ENCODE results near the gene SCCPDH. TPM values are rescaled to one million over a fixed set of nuclear protein-coding genes. Genes with fewer than 3 reads are reported as not detected.
"Not testable (repeated sequence)": the region's sequence is repeated elsewhere in the genome, so short reads cannot be mapped to it uniquely, and the experiment has no call there.

Gene SCCPDH
- total RNA-seq, 1 donor from 2014 or later, result 34.4 TPM

DNA sequence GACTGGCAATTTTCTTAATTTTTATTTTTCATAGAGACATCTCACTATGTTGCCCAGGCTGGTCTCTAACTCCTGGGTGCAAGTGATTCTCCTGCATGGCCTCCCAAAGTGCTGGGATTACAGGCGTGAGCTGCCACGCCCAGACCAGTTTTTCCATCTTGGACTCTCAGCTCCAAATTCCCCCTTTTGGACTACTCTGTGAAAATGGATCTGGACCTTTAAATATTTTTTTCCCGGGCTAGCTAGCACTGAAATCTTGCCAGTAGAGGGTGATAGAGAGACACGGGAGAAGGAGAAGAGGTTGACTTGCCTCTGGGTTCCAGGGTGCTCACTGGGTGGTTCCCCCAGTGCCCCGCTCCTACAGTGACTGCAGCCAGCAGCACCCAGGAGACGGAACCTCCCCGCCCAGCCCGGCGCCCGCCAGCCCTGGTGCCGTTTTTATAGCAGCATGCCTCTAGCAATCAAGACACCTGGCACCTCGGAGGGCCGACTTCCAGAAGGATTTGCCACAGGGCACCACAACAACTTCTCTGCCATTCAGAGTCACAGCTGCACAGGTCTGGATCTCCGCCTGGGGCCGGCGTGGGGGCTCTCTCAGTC lies 34.7 kb upstream of the SCCPDH start:
- Mint-ChIP-seq H3K4me1 (ENCODE audit: unreplicated experiment) (peaks cover 12% of the 10 kb centered on the region), H3K4me3 (ENCODE audit: unreplicated experiment) (peak overlapping the region; percentile 51), H3K36me3 (ENCODE audit: unreplicated experiment) (peaks cover under 1% of the 10 kb centered on the region), H3K27me3 (ENCODE audit: unreplicated experiment) (no peaks in the 10 kb centered on the region), H3K27ac (ENCODE audit: unreplicated experiment) (peak overlapping the region; percentile 41), H3K9me3 (ENCODE audit: unreplicated experiment) (peaks cover 3% of the 10 kb centered on the region)
- DNase-seq (ENCODE audit: extremely low spot score, unreplicated experiment), result no peak
- TF ChIP-seq, protein P1, sequence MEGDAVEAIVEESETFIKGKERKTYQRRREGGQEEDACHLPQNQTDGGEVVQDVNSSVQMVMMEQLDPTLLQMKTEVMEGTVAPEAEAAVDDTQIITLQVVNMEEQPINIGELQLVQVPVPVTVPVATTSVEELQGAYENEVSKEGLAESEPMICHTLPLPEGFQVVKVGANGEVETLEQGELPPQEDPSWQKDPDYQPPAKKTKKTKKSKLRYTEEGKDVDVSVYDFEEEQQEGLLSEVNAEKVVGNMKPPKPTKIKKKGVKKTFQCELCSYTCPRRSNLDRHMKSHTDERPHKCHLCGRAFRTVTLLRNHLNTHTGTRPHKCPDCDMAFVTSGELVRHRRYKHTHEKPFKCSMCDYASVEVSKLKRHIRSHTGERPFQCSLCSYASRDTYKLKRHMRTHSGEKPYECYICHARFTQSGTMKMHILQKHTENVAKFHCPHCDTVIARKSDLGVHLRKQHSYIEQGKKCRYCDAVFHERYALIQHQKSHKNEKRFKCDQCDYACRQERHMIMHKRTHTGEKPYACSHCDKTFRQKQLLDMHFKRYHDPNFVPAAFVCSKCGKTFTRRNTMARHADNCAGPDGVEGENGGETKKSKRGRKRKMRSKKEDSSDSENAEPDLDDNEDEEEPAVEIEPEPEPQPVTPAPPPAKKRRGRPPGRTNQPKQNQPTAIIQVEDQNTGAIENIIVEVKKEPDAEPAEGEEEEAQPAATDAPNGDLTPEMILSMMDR (IDR thresholded peaks at IDR 0.05), result peak; percentile 84

DNA sequence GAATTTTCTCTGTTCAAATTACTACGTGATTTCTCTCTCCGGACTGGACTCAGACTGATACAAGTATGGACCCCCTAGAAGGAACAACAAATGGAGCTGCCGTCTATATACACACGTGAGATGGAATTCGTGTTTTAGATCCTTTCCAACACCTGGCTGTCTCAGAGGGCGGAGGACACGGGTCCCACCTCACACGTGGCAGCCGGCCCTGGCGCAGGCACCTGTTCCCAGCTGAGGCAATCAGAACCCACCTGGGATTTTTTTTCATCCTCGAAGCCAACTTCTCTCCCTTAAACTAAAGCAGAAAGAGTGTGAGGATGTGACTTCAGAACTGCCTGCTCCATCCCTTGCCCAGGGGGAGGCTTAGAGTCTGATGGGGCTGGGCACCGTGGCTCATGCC lies 34.1 kb upstream of the SCCPDH start:
- peak overlapping the region; percentile 51 for H3K4me3 Mint-ChIP-seq (ENCODE audit: unreplicated experiment)
- DNase-seq (ENCODE audit: extremely low spot score, unreplicated experiment), result no peak
- peaks cover 12% of the 10 kb centered on the region for H3K4me1 Mint-ChIP-seq (ENCODE audit: unreplicated experiment)
- TF ChIP-seq, protein P1 (IDR thresholded peaks at IDR 0.05), result no peak
- peaks cover 5% of the 10 kb centered on the region for H3K9me3 Mint-ChIP-seq (ENCODE audit: unreplicated experiment)
- peaks cover 4% of the 10 kb centered on the region for H3K36me3 Mint-ChIP-seq (ENCODE audit: unreplicated experiment)
- no peaks in the 10 kb centered on the region for H3K27me3 Mint-ChIP-seq (ENCODE audit: unreplicated experiment)
- H3K27ac Mint-ChIP-seq (ENCODE audit: unreplicated experiment), result no peak overlapping the region

DNA sequence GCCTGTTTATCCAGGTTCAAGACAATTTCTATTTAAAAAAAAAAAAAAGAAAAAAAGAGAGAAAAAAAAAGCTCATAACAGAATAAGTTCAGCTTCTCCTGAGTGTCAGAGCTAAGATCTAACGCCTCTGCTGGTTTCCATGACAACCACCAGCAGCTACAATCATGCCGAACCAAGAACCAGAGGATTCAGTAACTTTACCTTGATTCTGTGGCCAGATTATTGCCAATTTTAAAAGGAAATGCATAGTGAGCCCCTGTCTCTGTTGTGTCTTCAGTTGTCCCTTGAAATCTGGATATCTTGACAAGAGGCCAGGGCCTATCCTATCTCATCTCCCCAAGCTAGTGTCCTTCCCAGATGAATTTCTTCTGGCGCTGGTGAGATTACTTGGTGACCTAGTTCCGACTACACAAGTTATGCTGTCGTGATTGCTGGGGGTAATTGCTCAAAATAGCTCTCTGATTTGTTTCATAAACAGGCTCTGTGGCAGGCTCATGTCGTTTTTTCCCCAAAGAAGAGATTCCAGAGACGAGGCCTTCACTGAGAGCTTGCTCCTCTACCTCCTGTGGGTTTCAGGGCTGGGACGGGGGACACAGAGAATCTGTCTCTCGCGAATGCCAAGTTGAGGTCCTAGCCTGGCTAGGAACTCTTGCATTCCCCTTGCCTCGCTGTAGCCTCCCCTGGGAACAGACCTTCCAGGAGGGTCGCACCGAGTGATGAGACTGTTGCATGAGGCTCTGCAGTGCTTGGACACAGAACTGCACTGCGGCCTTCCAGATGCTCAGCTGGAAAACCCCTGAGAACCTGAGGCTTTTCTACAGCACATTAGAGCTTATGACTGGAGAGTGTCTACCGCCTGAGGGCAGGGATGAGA lies 32.4 kb upstream of the SCCPDH start:
- H3K36me3 Mint-ChIP-seq (ENCODE audit: unreplicated experiment), result peaks cover 4% of the 10 kb centered on the region
- no peak overlapping the region for H3K4me3 Mint-ChIP-seq (ENCODE audit: unreplicated experiment)
- H3K9me3 Mint-ChIP-seq (ENCODE audit: unreplicated experiment), result peaks cover 5% of the 10 kb centered on the region
- H3K4me1 Mint-ChIP-seq (ENCODE audit: unreplicated experiment), result peaks cover 13% of the 10 kb centered on the region
- no peak overlapping the region for H3K27ac Mint-ChIP-seq (ENCODE audit: unreplicated experiment)
- no peaks in the 10 kb centered on the region for H3K27me3 Mint-ChIP-seq (ENCODE audit: unreplicated experiment)
- TF ChIP-seq, protein P1 (IDR thresholded peaks at IDR 0.05), result no peak
- no peak for DNase-seq (ENCODE audit: extremely low spot score, unreplicated experiment)

DNA sequence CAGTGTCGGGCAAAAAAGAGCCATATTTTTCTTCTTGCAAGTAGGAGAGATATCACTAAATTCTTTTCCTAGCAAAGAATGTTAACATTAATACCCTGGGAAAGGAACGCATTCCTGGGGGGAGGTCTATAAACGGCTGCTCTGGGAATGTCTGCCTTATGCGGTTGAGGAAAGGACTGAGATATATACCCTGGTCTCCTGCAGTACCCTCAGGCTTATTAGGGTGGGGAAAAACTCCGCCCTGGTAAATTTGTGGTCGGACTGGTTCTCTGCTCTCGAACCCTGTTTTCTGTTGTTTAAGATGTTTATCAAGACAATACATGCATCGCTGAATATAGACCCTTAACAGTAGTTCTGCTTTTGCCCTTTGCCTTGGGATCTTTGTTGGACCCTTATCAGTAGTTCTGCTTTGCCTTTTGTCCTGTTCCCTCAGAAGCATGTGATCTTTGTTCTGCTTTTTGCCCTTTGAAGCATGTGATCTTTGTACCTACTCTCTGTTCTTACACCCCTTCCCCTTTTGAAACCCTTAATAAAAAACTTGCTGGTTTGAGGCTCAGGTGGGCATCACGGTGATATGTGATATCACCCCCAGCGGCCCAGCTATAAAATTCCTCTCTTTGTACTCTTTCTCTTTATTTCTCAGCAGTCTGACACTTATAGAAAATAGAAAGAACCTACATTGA lies 29.9 kb upstream of the SCCPDH start:
- not testable (repeated sequence) for H3K27me3 Mint-ChIP-seq (ENCODE audit: unreplicated experiment); H3K9me3 Mint-ChIP-seq (ENCODE audit: unreplicated experiment); H3K4me3 Mint-ChIP-seq (ENCODE audit: unreplicated experiment)

DNA sequence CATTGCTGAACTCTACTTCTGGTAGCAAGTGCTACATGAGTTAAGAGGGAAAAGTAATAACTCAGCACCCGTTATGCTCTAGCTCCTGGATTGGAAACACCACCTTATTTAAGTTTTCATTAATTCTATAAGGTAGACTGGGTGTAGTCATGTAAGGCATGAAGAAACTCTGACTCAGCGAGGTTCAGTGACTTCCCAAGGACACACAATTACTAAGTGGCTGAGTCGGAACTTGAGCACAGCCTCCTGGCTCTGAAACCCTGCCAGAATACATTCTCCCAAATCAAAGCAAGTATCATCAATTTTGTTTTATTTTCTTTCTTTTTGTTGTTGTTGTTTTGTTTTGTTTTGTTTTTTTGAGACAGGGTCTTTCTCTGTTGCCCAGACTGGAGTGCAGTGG lies 29.1 kb upstream of the SCCPDH start:
- no peak overlapping the region for H3K27ac Mint-ChIP-seq (ENCODE audit: unreplicated experiment)
- H3K27me3 Mint-ChIP-seq (ENCODE audit: unreplicated experiment), result no peaks in the 10 kb centered on the region
- TF ChIP-seq, protein P1 (IDR thresholded peaks at IDR 0.05), result no peak
- H3K36me3 Mint-ChIP-seq (ENCODE audit: unreplicated experiment), result peaks cover 4% of the 10 kb centered on the region
- no peak for DNase-seq (ENCODE audit: extremely low spot score, unreplicated experiment)
- peaks cover 5% of the 10 kb centered on the region for H3K9me3 Mint-ChIP-seq (ENCODE audit: unreplicated experiment)
- H3K4me1 Mint-ChIP-seq (ENCODE audit: unreplicated experiment), result peaks cover 13% of the 10 kb centered on the region
- no peak overlapping the region for H3K4me3 Mint-ChIP-seq (ENCODE audit: unreplicated experiment)

More for the DNA sequence above, 29.9 kb upstream of the SCCPDH start:
- H3K36me3 Mint-ChIP-seq (ENCODE audit: unreplicated experiment); DNase-seq (ENCODE audit: extremely low spot score, unreplicated experiment); H3K27ac Mint-ChIP-seq (ENCODE audit: unreplicated experiment): not testable (repeated sequence)
- peaks cover 18% of the 10 kb centered on the region for H3K4me1 Mint-ChIP-seq (ENCODE audit: unreplicated experiment)

Measured in osteocyte (in vitro differentiated cells).